GM10248 (cell line): Measurements from ENCODE around the gene C1orf210.

Source experiments
- CTCF ChIA-PET: fragments of 300-600 bp; sonication (Branson Sonifier 250); formaldehyde crosslinking; extraction: SDS; loops from one replicate; lab custom pipeline; 2021; ENCODE audit warnings: antibody characterized with exemption; lab: Yijun Ruan, JAX
- POLR2A ChIA-PET: fragments of 350-650 bp; sonication (Branson Sonifier 250); formaldehyde crosslinking; extraction: SDS; loops from one replicate; lab custom pipeline; 2020; ENCODE audit warnings: antibody characterized with exemption; lab: Yijun Ruan, JAX
- DNase-seq: peaks from one replicate; pipeline ENCODE4 v3.0.0; 2012; ENCODE audit errors: extremely low spot score
- CTCF ChIP-seq: IDR thresholded peaks from 2 replicates; pipeline ENCODE4 v1.5.1; 2012; ENCODE audit warnings: mild to moderate bottlenecking, low read depth; ENCODE audit errors: extremely low read depth, missing control alignments, control extremely low read depth

The C1orf210 gene

GRCh38 chr1:43247256-43247921, 38.0 kb downstream of the C1orf210 start:
- ChIA-PET CTCF (interaction anchor here (1.3 kb wide), 1 partner anchor 20 kb away, joined by 4 read pairs; no protein-coding TSS in a partner anchor), POLR2A (no interaction called here)
- TF ChIP-seq CTCF = no peak
- no peak for DNase-seq

- POLR2A ChIA-PET = no interaction called here
- CTCF ChIA-PET = interaction anchor here (0.9 kb wide), 1 partner anchor 20 kb away, joined by 4 read pairs; no protein-coding TSS in a partner anchor
- TF ChIP-seq CTCF = no peak
- no peak for DNase-seq
These were observed 38.7 kb downstream of the C1orf210 start for GRCh38 chr1:43246466-43247213.

DNA sequence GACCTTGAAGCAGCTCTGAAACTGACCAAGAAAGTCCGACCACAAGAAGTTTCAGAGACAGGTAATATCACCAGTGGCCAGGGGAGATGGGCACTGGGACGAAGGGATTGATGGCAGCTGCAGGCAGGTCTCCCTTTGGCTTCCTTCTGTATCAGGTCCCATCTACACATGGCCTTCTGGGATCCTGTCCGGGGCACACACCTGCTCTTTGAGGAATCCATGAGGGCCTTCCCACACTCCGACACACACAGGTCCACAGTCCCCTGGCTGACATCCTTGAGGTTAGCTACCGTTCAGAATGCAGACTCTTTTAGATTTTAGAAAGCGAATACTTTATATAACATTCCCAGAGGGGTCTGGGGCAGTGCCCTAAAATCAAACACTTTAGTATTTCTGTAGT, 42.1 kb downstream of the C1orf210 start:
- ChIA-PET POLR2A (no interaction called here), CTCF (interaction anchor here (0.8 to 3.0 kb wide), 4 partner anchors 12 to 26 kb away, joined by 3 to 18 read pairs (median 5); no protein-coding TSS in a partner anchor)
- DNase-seq = no peak
- TF ChIP-seq CTCF = no peak

- CTCF ChIA-PET = interaction anchor here (1.5 to 3.0 kb wide), 2 partner anchors 15 to 39 kb away, joined by 3 to 18 read pairs; no protein-coding TSS in a partner anchor
- POLR2A ChIA-PET = interaction anchor here (0.6 kb wide), 1 partner anchor 431 kb away, joined by 3 read pairs; no protein-coding TSS in a partner anchor
- DNase-seq = no peak
- no peak for TF ChIP-seq CTCF
These were observed 44.0 kb downstream of the C1orf210 start for GRCh38 chr1:43241413-43241836.

- peak; percentile 86 for DNase-seq
- ChIA-PET CTCF (interaction anchor here (1.3 to 5.7 kb wide), 8 partner anchors 12 to 696 kb away, joined by 3 to 32 read pairs (median 4); no protein-coding TSS in a partner anchor), POLR2A (no interaction called here)
- TF ChIP-seq CTCF = no peak
These were observed 45.9 kb downstream of the C1orf210 start for GRCh38 chr1:43239484-43239883.

DNA sequence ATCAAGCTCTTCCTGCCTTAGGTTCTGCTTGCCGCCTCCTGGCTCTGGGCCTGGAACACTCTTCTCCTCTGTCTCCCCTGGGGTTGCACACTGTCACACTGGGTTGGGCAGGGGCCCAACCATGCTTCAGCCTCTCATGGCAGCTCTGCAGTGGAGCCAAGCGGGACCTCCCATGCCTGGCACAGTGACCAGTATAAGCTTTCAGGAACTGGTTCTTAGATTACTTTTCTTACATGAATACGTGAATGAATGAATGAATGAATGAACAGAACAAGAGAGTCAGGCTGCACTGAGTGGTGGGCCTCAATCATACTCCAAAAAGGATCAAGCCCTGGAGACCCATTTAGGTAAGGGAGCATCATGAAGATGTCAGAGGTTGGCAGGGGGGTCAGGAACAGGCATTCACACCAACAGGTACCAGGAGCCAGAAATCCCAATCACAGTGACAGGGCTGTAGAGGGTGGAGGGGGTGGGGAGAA, 46.4 kb downstream of the C1orf210 start:
- DNase-seq = no peak
- no peak for TF ChIP-seq CTCF
- CTCF ChIA-PET = interaction anchor here (0.8 to 5.7 kb wide), 10 partner anchors 12 to 696 kb away, joined by 3 to 32 read pairs (median 4); no protein-coding TSS in a partner anchor
- POLR2A ChIA-PET = interaction anchor here (0.6 kb wide), 1 partner anchor 291 kb away, joined by 3 read pairs; no protein-coding TSS in a partner anchor
